ENCODE data around the gene SYNPO2L. TPM values are rescaled to one million over a fixed set of nuclear protein-coding genes. Genes with fewer than 3 reads are reported as not detected.

Gene SYNPO2L
- total RNA-seq, 1 experiment from 2014 or later = not detected

- H3K27me3 Mint-ChIP-seq (ENCODE audit: insufficient read depth, unreplicated experiment) = peaks cover 10% of the 10 kb centered on the region
Measured at GRCh38 chr10:73635781-73636180, 20.0 kb downstream of the SYNPO2L start.

GRCh38 chr10:73634421-73634820 lies 21.4 kb downstream of the SYNPO2L start:
- H3K27ac Mint-ChIP-seq (ENCODE audit: low read depth, unreplicated experiment) = no peak overlapping the region
- DNase-seq (ENCODE audit: unreplicated experiment) = no peak
- no TSS peak for BruUV-seq (replicated peaks)
- no peak for TF ChIP-seq CTCF (IDR thresholded peaks at IDR 0.05; ENCODE audit: unreplicated experiment)
- peaks cover 10% of the 10 kb centered on the region for H3K27me3 Mint-ChIP-seq (ENCODE audit: insufficient read depth, unreplicated experiment)
- CTCF ChIA-PET = interaction anchor here (16.0 kb wide), 1 partner anchor 104 kb away, joined by 222 read pairs; no protein-coding TSS in a partner anchor
- POLR2A ChIA-PET = no interaction called here
- no peaks in the 10 kb centered on the region for H3K36me3 Mint-ChIP-seq (ENCODE audit: insufficient read depth, unreplicated experiment)
- H3K4me1 Mint-ChIP-seq (ENCODE audit: insufficient read depth, unreplicated experiment) = no peaks in the 10 kb centered on the region
- H3K9me3 Mint-ChIP-seq (ENCODE audit: unreplicated experiment) = no peaks in the 10 kb centered on the region
- intact Hi-C loops (cut with micrococcal nuclease) = no loop called here
- no peak overlapping the region for H3K4me3 Mint-ChIP-seq (ENCODE audit: unreplicated experiment)

More at GRCh38 chr10:73635781-73636180, 20.0 kb downstream of the SYNPO2L start:
- BruUV-seq (replicated peaks) = no TSS peak
- intact Hi-C loops (cut with micrococcal nuclease) = no loop called here
- CTCF ChIA-PET = interaction anchor here (0.5 to 16.0 kb wide), 3 partner anchors 8 to 142 kb away, joined by 3 to 222 read pairs (median 3); no protein-coding TSS in a partner anchor
- no peak for DNase-seq (ENCODE audit: unreplicated experiment)
- H3K4me1 Mint-ChIP-seq (ENCODE audit: insufficient read depth, unreplicated experiment) = no peaks in the 10 kb centered on the region
- H3K36me3 Mint-ChIP-seq (ENCODE audit: insufficient read depth, unreplicated experiment) = no peaks in the 10 kb centered on the region
- H3K4me3 Mint-ChIP-seq (ENCODE audit: unreplicated experiment) = no peak overlapping the region
- H3K9me3 Mint-ChIP-seq (ENCODE audit: unreplicated experiment) = no peaks in the 10 kb centered on the region
- POLR2A ChIA-PET = no interaction called here
- no peak overlapping the region for H3K27ac Mint-ChIP-seq (ENCODE audit: low read depth, unreplicated experiment)
- no peak for TF ChIP-seq CTCF (IDR thresholded peaks at IDR 0.05; ENCODE audit: unreplicated experiment)

GRCh38 chr10:73629165-73629564 lies 26.7 kb downstream of the SYNPO2L start:
- BruUV-seq (replicated peaks) = no TSS peak
- Mint-ChIP-seq H3K36me3 (ENCODE audit: insufficient read depth, unreplicated experiment) (peaks cover 7% of the 10 kb centered on the region), H3K27ac (ENCODE audit: low read depth, unreplicated experiment) (no peak overlapping the region), H3K9me3 (ENCODE audit: unreplicated experiment) (no peaks in the 10 kb centered on the region), H3K27me3 (ENCODE audit: insufficient read depth, unreplicated experiment) (no peaks in the 10 kb centered on the region), H3K4me3 (ENCODE audit: unreplicated experiment) (no peak overlapping the region), H3K4me1 (ENCODE audit: insufficient read depth, unreplicated experiment) (peaks cover 8% of the 10 kb centered on the region)
- ChIA-PET CTCF (interaction anchor here (0.5 to 3.1 kb wide), 4 partner anchors 15 to 365 kb away, joined by 3 to 14 read pairs (median 6); no protein-coding TSS in a partner anchor), POLR2A (interaction anchor here (0.5 to 6.8 kb wide), 4 partner anchors 9 to 366 kb away, joined by 3 to 43 read pairs (median 3); no protein-coding TSS in a partner anchor)
- TF ChIP-seq CTCF (IDR thresholded peaks at IDR 0.05; ENCODE audit: unreplicated experiment) = no peak
- no peak for DNase-seq (ENCODE audit: unreplicated experiment)
- intact Hi-C loops (cut with micrococcal nuclease) = no loop called here

- DNase-seq (ENCODE audit: unreplicated experiment) = peak; percentile 33
- TF ChIP-seq CTCF (IDR thresholded peaks at IDR 0.05; ENCODE audit: unreplicated experiment) = no peak
- Mint-ChIP-seq H3K9me3 (ENCODE audit: unreplicated experiment) (no peaks in the 10 kb centered on the region), H3K4me3 (ENCODE audit: unreplicated experiment) (no peak overlapping the region), H3K27me3 (ENCODE audit: insufficient read depth, unreplicated experiment) (no peaks in the 10 kb centered on the region), H3K27ac (ENCODE audit: low read depth, unreplicated experiment) (no peak overlapping the region), H3K36me3 (ENCODE audit: insufficient read depth, unreplicated experiment) (peaks cover 7% of the 10 kb centered on the region), H3K4me1 (ENCODE audit: insufficient read depth, unreplicated experiment) (peaks cover 8% of the 10 kb centered on the region)
- BruUV-seq (replicated peaks) = no TSS peak
- POLR2A ChIA-PET = interaction anchor here (1.2 to 6.8 kb wide), 6 partner anchors 15 to 111 kb away, joined by 3 to 43 read pairs (median 4); partner anchors contain the start of gene USP54
- intact Hi-C loops (cut with micrococcal nuclease) = no loop called here
- CTCF ChIA-PET = interaction anchor here (1.1 to 3.1 kb wide), 2 partner anchors 16 to 18 kb away, joined by 3 to 14 read pairs; no protein-coding TSS in a partner anchor
Measured at GRCh38 chr10:73628405-73628804, 27.4 kb downstream of the SYNPO2L start.

All from MCF 10A (cell line).